ENCODE measurements around the gene COG1.
A peak's percentile ranks its signal among the peaks of the same experiment; 100 is the strongest.

Gene COG1

GRCh38 chr17:73172252-73172651 lies 20.6 kb upstream of the COG1 start:
- DNase-seq (ENCODE audit: low read depth) = no peak

- DNase-seq (ENCODE audit: low read depth) = no peak
Observed at GRCh38 chr17:73174126-73174525, 18.7 kb upstream of the COG1 start.

DNA sequence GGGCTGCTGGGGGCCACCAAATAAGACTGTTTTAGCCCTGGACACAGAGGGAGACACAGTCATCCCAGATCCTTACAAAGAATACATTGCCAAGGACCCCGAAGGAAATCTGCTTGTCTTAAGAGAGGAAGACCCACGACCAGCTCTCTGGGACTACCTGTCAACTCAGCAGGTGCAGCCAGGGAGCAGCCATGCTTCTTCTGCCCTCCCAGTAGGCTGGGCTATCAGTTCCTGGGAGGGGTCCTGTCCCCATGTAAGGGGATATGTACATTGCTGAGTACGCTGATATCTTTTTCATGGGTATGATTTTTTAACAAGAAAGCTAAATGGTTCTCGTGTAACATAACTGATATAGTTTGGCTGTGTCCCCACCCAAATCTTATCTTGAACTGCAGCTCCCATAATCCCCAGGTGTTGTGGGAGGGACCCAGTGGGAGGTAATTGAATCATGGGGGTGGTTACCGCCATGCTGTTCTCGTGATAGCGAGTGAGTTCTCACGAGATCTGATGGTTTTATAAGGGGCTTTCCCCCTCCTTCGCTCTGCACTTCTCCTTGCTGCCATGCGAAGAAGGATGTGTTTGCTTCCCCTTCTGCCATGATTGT lies 16.8 kb upstream of the COG1 start:
- DNase-seq (ENCODE audit: low read depth) = no peak

DNA sequence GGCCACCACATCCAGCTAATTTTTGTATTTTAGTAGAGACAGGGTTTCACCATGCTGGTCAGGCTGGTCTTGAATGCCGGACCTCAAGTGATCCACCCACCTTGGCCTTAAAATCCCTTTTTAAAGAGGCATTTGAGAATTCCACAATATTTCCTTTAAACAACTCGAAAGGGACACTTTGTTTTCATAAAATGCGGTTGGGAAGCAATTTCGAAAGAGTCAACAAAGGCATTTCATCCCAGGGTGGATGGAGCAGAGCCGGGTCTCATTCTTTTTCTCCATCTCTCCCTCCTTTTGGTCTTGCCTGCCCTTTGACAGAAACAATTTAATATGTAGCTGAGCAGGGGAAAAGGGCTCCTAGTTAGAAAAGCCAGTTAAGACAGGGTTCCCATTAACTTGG lies 13.5 kb upstream of the COG1 start:
- DNase-seq (ENCODE audit: low read depth) = no peak

- no peak for DNase-seq (ENCODE audit: low read depth)
Observed at GRCh38 chr17:73179878-73180277, 13.0 kb upstream of the COG1 start.

- no peak for DNase-seq (ENCODE audit: low read depth)
Observed at GRCh38 chr17:73182616-73183310, 10.1 kb upstream of the COG1 start.

DNA sequence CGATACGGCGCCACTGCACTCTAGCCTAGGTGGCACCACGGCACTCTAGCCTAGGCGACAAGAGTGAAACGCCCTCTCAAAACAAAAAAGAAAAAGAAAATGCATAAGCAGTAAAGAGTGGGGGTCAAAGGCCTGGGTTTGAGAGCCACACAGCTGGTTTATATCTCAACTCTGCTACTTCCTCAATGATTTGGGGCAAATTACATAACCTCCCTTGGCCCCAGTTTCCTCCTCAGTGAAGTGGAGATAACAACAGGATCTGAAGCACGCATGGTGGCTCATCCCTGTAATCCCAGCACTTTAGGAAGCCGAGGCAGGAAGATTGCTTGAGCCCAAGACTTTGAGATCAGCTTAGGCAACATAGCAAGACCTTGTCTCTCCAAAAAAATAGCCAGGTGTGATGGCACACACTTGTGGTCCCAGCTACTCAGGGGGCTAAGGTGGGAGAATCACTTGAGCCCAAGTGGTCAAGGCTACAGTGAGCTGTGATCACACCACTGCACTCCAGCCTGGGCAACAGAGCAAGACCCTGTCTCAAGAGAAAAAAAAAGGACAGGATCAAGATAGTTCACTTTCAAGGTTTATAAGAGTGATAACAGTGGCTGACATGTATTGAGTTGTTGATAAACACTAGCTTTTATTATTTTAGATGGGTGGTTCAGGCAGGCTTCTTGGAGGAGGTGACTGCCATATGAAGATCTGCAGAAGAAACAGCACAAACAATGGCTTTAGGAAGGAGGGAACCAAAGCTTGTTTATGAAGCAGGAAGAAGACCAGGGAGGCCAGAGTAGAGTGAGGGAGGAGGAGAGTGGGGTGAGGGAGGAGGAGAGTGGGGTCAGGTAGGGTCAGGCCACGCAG lies 8.5 kb upstream of the COG1 start:
- DNase-seq (ENCODE audit: low read depth) = no peak

GRCh38 chr17:73186283-73187050 lies 6.4 kb upstream of the COG1 start:
- no peak for DNase-seq (ENCODE audit: low read depth)

GRCh38 chr17:73187203-73187769 lies 5.6 kb upstream of the COG1 start:
- no peak for DNase-seq (ENCODE audit: low read depth)

DNA sequence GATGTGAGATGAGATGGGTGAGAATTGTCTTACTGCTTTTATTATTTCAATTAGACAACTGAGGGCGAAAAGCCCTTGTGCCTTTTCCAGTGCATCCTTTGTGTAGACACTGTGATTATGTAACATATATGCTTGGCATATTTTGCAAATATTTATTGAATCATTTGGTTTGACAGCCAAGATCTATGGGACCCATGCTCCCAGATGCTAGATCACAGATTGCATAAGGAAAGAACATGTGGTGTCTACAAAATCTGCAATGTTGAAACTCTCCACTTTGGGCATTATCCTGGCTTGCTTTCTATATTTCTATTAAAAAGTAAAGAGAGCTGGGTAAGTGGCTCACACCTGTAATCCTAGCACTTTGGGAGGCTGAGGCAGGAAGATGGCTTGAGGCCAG lies 4.8 kb upstream of the COG1 start:
- no peak for DNase-seq (ENCODE audit: low read depth)

GRCh38 chr17:73189417-73190099 lies 3.3 kb upstream of the COG1 start:
- DNase-seq (ENCODE audit: low read depth) = peak; percentile 24

DNA sequence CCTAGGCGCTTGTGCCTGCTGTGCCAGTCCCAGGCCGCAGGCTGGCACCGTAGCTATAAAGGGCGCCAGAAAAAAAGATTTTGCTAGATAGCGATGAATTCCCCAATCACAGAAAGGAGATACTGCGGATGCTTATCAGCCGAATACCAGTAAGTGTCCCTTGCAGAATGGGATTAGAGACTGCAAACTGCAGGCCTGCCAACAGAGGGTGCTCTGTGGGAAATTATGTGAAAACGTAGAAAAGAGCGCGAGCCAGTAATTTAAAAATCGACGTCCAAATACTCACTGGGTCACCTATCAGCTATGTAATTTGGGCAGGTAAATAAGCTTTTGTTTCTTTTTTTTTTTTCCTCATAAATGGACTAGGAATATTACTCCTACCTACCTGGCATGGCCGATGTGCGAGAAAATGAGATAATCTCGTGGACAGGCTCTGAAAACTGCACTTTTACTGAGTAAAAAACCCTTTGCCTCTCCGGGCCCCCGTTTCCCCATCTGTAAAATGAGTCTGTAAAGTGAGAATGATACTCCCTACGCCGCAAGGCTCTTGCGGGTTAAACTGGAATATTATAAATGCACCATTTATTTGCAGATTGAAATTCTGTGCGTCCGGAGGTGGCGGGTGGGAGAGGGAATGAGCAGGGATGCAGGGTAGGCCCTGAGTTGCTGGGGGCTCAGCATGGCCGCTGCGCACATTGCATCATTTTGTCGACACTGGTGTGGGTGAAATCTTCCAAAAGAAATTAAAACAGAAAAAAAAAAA lies 1.2 kb upstream of the COG1 start:
- DNase-seq (ENCODE audit: low read depth) = peak; percentile 54

DNA sequence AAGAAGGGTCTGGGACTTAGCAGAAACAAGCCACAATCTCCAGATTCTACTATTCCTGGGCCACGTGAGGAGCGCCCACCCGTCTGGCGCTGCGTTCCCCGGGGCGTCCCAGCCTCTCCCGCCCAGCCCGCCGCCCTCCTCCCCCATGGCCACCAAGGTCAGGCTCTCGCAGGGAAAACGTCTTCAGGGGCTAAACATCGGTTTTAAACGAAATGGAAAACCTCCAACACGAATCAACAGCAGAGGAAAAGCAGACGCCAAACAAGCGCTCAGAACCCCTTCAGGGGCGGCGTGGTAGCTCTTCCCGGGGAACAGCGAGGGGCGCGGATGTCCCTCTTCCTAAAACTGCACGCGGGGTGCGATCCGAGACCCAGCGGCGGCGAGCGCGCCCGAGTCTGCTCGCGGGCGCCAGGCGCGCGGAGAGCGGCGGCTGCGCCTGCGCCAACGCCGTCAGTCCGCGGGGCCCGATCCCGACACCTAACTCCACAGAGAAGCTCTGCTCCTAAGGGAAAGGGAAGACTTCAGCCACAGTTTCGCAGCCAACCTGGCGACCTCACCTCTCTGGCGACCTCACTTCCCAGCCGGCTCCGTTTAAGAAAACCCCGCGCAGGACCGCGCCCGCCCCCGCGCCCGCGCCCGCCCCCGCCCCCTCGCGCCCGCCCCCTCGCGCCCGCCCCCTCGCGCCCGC lies 505 bp upstream of the COG1 start:
- peak; percentile 17 for DNase-seq (ENCODE audit: low read depth)

- no peak for DNase-seq (ENCODE audit: low read depth)
Observed at GRCh38 chr17:73194514-73195222, 1.8 kb downstream of the COG1 start.

DNA sequence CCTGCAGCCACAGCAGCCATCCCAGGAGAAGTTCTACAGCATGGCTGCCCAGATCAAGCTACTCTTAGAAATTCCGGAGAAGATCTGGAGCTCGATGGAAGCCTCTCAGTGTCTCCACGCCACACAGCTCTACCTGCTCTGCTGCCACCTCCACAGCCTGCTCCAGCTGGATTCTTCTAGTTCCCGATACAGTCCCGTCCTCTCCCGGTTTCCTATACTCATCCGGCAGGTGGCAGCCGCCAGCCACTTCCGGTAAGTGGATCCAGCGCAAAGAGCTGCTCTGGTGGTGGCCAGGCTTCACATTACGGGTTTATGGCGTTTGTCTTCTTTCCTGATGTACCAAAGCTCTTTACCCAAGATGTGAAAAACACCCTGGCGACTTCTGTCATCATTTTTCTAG lies 3.6 kb downstream of the COG1 start:
- no peak for DNase-seq (ENCODE audit: low read depth)

GRCh38 chr17:73197161-73197560 lies 4.3 kb downstream of the COG1 start:
- DNase-seq (ENCODE audit: low read depth) = no peak

- no peak for DNase-seq (ENCODE audit: low read depth)
Observed at GRCh38 chr17:73198201-73198929, 5.5 kb downstream of the COG1 start.

- DNase-seq (ENCODE audit: low read depth) = no peak
Observed at GRCh38 chr17:73198930-73199260, 6.0 kb downstream of the COG1 start.

Data from fibroblast of the conjunctiva (primary cell).